Thymus (tissue), 11 donors: ENCODE results near the gene GRAP2. TPM values are rescaled to one million over a fixed set of nuclear protein-coding genes. Genes with fewer than 3 reads are reported as not detected.

Source experiments
- DNase-seq, 9 donors: peaks; one replicate each; pipeline ENCODE4 v3.0.0-alpha.2; 2013; ENCODE audit warnings: low spot score in 9 of 9, low read depth in 6 of 9, missing footprints in 1 of 9
- H3K27ac ChIP-seq, 2 donors: one replicate each; pipeline ENCODE4 v1.5.1; 2013; ENCODE audit warnings: control low read depth in 1 of 2, low read depth in 1 of 2, low read length in 1 of 2, mild to moderate bottlenecking in 1 of 2, moderate library complexity in 1 of 2
- H3K27me3 ChIP-seq, 2 donors: one replicate each; pipeline ENCODE4 v1.5.1; 2013; ENCODE audit warnings: low read length in 1 of 2; ENCODE audit not compliant: control insufficient read depth in 2 of 2, insufficient read depth in 1 of 2
- H3K36me3 ChIP-seq, 2 donors: one replicate each; pipeline ENCODE4 v1.5.1; 2013; ENCODE audit warnings: low read length in 1 of 2, mild to moderate bottlenecking in 1 of 2, moderate library complexity in 1 of 2; ENCODE audit not compliant: control insufficient read depth in 2 of 2, insufficient read depth in 2 of 2
- H3K4me1 ChIP-seq, 2 donors: one replicate each; pipeline ENCODE4 v1.5.1; 2013; ENCODE audit warnings: low read length in 2 of 2; ENCODE audit not compliant: control insufficient read depth in 2 of 2, insufficient read depth in 2 of 2
- H3K4me3 ChIP-seq, 2 donors: one replicate each; pipeline ENCODE4 v1.5.1; 2013; ENCODE audit warnings: low read length in 2 of 2, control low read depth in 1 of 2, mild to moderate bottlenecking in 1 of 2
- H3K9me3 ChIP-seq, 2 donors: one replicate each; pipeline ENCODE4 v1.5.1; 2013; ENCODE audit warnings: low read length in 1 of 2, mild to moderate bottlenecking in 1 of 2; ENCODE audit not compliant: control insufficient read depth in 2 of 2, insufficient read depth in 1 of 2
- WGBS: extraction: QIAGEN DNeasy Blood & Tissue Kit; methylation state at CpG from one replicate; pipeline ENCODE4 v1.1.7; 2013; 5-methylcytosine and 5-hydroxymethylcytosine counted together
- polyA plus RNA-seq: library from polyadenylated mRNA; stranded (reverse); fragments of 200-250 nt; gene quantifications from one replicate; pipeline ENCODE4 v1.2.3, GENCODE V29; 2013
- total RNA-seq: library from RNA; stranded (reverse); fragments of 120-200 nt; gene quantifications from one replicate; pipeline ENCODE4 v1.2.4, GENCODE V29; 2013
- donor health status: healthy.

GRAP2 gene
- total and polyA plus RNA-seq, 2 donors: 51.5 to 193 TPM

DNA sequence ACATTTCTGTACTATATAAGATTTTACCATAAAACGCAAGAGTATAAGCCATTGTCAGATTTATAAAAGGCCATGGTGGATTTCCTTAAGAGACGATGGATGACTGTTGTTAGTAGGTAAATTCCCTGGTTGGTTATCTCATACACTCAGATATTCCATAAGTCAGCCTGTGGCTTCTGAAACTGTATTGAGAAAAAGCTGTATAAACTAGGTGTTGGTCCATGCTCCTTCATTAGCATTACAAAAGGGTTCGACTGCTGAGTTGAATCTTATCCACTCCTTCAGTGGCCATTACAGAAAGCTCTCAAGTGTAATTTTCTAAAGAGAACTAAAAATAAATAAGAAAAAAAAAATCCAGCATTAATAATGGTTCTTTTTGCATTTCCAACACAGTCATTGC is 5.3 kb downstream of the GRAP2 start:
- Histone ChIP-seq H3K27me3 (no peaks in the 10 kb centered on the region), H3K4me3 (peak overlapping the region; percentile 78 to 94)

DNA sequence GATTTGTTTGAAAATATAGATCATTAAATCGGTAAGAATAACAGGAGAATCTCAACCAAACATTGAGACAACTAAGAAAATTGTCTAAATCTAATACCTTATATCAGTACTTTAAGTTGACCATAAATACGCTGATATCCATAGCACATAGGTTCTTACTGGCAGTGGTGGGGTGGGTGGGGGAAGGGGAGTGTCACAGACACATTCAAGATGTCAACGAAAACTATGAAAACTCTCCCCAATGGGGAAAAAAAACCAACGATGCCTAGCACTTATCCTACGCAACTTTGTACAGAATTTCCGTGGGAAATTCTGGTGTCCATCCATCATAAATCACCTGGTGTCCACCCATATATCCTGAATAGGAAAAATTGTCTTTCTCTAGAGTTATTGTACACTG is 6.2 kb downstream of the GRAP2 start:
- no peak for DNase-seq
- 88% methylated on average over 6 of the region's 6 CpGs for WGBS
- H3K36me3 ChIP-seq: peaks cover 22 to 49% of the 10 kb centered on the region in 2 donors
- H3K4me1 ChIP-seq: peaks cover 46 to 65% of the 10 kb centered on the region in 2 donors
- no peaks in the 10 kb centered on the region for H3K27me3 ChIP-seq
- H3K9me3 ChIP-seq: no peaks in the 10 kb centered on the region
- H3K27ac ChIP-seq: peak overlapping the region in 1 of 2 donors; percentile 40
- peak overlapping the region in 1 of 2 donors; percentile 19 for H3K4me3 ChIP-seq

More for the DNA sequence above, 5.3 kb downstream of the GRAP2 start:
- peaks cover 40 to 56% of the 10 kb centered on the region in 2 donors for H3K4me1 ChIP-seq
- no peaks in the 10 kb centered on the region for H3K9me3 ChIP-seq
- DNase-seq: no peak
- H3K27ac ChIP-seq: no peak overlapping the region
- 87% methylated on average over 3 of the region's 3 CpGs for WGBS
- H3K36me3 ChIP-seq: peaks cover 22 to 43% of the 10 kb centered on the region in 2 donors

DNA sequence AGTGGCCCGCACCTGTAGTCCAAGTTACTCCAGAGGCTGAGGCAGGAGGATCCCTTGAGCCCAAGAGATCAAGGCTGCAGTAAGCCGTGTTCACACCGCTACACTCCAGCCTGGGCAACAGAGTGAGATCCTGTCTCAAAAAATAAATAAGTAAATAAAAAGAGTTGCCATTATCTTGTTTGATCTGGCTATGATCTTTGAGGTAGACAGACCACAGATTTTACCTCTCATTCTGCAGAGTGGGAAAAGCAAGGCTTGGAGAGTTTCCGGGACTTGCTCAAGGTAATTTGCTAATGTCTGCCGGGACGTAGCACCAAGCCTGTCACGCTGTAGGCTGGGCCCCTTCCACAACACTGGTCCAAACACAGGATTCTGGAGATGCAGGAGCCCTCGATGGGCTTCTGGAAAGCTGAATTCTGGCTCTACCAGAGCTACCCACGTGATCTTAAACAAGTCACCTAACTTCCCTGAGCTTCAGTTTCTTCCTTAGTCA is 6.8 kb downstream of the GRAP2 start:
- Histone ChIP-seq H3K4me1 (peaks cover 49 to 71% of the 10 kb centered on the region in 2 donors), H3K27me3 (no peaks in the 10 kb centered on the region), H3K27ac (peak overlapping the region; percentile 39 to 70), H3K36me3 (peaks cover 25 to 53% of the 10 kb centered on the region in 2 donors), H3K9me3 (no peaks in the 10 kb centered on the region), H3K4me3 (peak overlapping the region in 1 of 2 donors; percentile 29)
- 84% methylated on average over 9 of the region's 9 CpGs for WGBS
- DNase-seq: no peak

DNA sequence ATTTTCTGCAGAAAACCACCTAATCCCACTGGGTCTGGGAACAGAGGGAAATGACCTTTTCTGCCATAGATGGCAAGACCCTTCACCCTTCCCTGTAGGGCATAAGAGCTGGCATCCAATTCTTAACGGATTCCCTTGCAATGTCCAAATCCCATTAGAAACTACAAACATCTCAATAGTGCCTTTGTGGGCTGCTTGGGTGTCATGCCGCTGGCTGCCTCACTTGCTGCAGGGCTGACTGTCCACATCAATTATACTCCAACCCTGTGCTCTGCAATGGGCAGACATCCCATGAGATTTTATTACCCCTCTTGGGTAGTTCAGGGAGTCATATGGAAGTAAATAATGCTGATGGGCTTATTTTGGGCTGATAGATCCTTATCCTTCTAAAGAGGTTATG is 7.3 kb downstream of the GRAP2 start:
- H3K4me3 ChIP-seq: peak overlapping the region in 1 of 2 donors; percentile 29
- no peak for DNase-seq
- H3K36me3 ChIP-seq: peaks cover 26 to 54% of the 10 kb centered on the region in 2 donors
- no peaks in the 10 kb centered on the region for H3K27me3 ChIP-seq
- no peaks in the 10 kb centered on the region for H3K9me3 ChIP-seq
- H3K4me1 ChIP-seq: peaks cover 50 to 74% of the 10 kb centered on the region in 2 donors
- peak overlapping the region in 1 of 2 donors; percentile 70 for H3K27ac ChIP-seq
- 87% methylated on average over 2 of the region's 2 CpGs for WGBS

DNA sequence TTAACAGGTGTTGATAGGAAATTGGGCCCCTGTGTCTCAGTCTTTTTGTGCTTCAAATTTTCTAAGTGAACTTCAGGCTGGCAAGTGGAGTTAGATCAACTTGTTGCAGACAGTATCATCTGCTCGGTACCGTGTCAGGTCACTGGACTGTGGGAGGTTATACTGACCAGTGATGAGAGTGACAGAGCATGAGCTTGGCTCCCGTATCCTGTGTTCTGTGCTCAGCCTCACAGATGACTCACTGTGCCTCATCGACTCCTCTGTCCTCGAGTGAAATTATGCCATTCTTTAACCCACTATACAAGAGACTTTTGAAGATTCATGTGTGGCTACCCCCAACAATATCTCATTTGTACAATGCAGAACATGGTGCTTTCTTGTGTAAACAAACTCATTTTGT is 7.9 kb downstream of the GRAP2 start:
- Histone ChIP-seq H3K36me3 (peaks cover 26 to 60% of the 10 kb centered on the region in 2 donors), H3K9me3 (no peaks in the 10 kb centered on the region), H3K27ac (peak overlapping the region in 1 of 2 donors; percentile 55), H3K27me3 (no peaks in the 10 kb centered on the region), H3K4me3 (no peak overlapping the region), H3K4me1 (peaks cover 56 to 75% of the 10 kb centered on the region in 2 donors)
- WGBS: 80% methylated on average over 5 of the region's 5 CpGs
- DNase-seq: no peak

DNA sequence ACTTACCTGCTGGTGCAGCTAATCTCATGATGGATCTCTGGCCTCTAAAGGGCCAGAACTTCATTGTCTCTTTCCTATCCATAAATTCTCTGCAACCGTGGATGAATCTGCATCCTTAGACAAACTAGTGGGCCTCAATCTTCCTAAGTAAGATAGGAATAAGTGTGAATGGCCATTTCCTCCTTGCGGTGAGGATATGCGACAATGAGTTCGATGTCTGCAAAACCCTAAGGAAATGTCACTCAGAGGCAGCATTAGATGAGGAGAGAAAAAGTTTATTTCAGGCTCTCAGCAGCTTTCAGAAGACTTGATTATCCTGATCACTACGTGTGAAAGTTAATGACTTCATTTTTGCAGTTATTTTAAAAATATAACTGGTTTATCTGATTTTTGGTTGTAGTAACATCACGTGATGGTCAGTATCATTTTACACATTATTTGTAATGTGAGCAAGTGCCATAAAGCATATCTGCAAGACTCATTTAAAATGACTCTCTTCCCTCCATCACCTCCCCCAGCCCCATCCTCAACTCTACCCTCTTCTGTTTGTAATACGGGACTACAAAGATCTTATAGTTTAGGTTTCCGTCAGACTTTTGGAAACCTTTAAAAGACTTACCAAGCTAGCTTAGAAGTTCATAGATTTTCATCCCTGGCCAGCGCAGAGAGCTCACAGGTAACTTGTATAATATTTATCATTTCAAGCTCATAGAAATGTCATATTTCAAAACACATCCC is 10.2 kb downstream of the GRAP2 start:
- peak in 1 of 9 donors; percentile 32 for DNase-seq
- peak overlapping the region; percentile 11 to 60 for H3K27ac ChIP-seq
- no peaks in the 10 kb centered on the region for H3K9me3 ChIP-seq
- WGBS: 66% methylated on average over 9 of the region's 9 CpGs
- H3K27me3 ChIP-seq: no peaks in the 10 kb centered on the region
- H3K4me3 ChIP-seq: peak overlapping the region in 1 of 2 donors; percentile 2
- H3K4me1 ChIP-seq: peaks cover 54 to 80% of the 10 kb centered on the region in 2 donors
- peaks cover 27 to 62% of the 10 kb centered on the region in 2 donors for H3K36me3 ChIP-seq

DNA sequence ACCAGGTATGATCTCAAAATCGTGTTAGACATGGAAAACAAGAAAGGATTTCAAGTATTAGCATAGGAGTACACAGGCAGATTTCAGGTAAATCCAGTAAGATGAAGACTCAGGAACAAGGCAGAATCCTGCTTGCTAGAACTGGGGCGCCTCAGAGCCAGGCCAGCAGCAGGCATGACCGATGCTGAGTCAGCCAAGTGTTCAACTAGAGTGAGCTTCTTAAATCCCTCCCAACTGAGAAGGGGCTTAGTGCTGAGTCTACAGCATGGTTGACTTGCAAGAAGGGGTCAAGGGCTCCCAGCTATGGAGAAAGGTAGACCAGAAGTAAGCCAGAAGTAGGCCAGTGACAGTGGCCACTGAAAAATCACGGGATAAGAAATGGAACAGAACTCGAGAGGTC is 12.4 kb downstream of the GRAP2 start:
- H3K27ac ChIP-seq: no peak overlapping the region
- H3K4me3 ChIP-seq: no peak overlapping the region
- H3K36me3 ChIP-seq: peaks cover 23 to 64% of the 10 kb centered on the region in 2 donors
- H3K4me1 ChIP-seq: peaks cover 43 to 77% of the 10 kb centered on the region in 2 donors
- DNase-seq: no peak
- H3K9me3 ChIP-seq: no peaks in the 10 kb centered on the region
- 97% methylated on average over 5 of the region's 5 CpGs for WGBS
- H3K27me3 ChIP-seq: no peaks in the 10 kb centered on the region

DNA sequence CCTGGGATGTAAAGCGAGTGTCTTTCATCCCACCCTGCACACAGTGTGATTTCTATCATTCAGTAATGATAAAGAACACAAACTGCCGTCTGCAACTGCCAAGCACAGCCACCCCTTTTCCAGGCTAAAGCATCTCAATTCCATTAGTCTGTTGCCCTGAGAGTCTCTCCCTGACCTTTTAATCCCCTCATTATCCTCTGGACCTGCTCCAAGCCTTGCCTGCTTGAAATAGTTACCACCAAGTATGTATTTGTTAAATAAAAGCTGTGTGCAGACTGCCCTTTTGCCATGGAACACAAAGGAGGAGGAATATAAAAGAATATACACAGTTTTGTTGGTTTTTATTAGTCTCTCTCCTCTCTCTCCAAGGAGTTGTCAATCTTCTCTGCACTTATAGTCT is 13.0 kb downstream of the GRAP2 start:
- Histone ChIP-seq H3K9me3 (no peaks in the 10 kb centered on the region), H3K27ac (no peak overlapping the region), H3K4me3 (no peak overlapping the region), H3K4me1 (peaks cover 44 to 71% of the 10 kb centered on the region in 2 donors), H3K36me3 (peaks cover 20 to 63% of the 10 kb centered on the region in 2 donors), H3K27me3 (no peaks in the 10 kb centered on the region)
- DNase-seq: no peak
- WGBS: 89% methylated on average over 2 of the region's 2 CpGs

DNA sequence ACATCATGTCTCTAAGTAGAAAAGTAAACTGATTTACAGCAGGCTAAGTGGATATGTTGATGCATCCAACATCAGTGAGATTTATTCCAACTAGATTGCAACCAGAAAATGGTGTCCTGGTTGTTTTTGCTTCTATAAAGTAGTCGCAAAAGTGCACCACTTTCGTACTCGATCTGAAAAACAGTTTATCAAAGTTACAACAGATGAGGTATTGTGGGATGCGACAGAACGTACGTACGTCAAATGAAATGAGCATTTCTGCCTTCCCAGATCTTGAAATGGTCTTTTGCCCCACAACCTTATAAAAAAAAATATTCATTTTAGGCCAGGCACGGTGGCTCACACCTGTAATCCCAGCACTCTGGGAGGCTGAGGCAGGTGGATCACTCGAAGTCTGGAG is 13.7 kb downstream of the GRAP2 start:
- H3K9me3 ChIP-seq: no peaks in the 10 kb centered on the region
- H3K36me3 ChIP-seq: peaks cover 20 to 59% of the 10 kb centered on the region in 2 donors
- WGBS: 95% methylated on average over 9 of the region's 9 CpGs
- no peak for DNase-seq
- no peak overlapping the region for H3K4me3 ChIP-seq
- no peak overlapping the region for H3K27ac ChIP-seq
- H3K27me3 ChIP-seq: no peaks in the 10 kb centered on the region
- peaks cover 44 to 71% of the 10 kb centered on the region in 2 donors for H3K4me1 ChIP-seq
